Ascending aorta (tissue), 2 donors: Measurements from ENCODE around the gene KLF11. TPM values are rescaled to one million over a fixed set of nuclear protein-coding genes. Genes with fewer than 3 reads are reported as not detected.

Source experiments
- DNase-seq, 2 donors: peaks; one replicate each; pipeline ENCODE4 v3.0.0-alpha.2; 2019; ENCODE audit warnings: low spot score in 2 of 2
- H3K27ac ChIP-seq, 2 donors: fragments of 200-600 bp; sonication (generic); one replicate each; pipeline ENCODE4 v1.5.1; 2016 to 2017; ENCODE audit warnings: mild to moderate bottlenecking in 1 of 2
- H3K27me3 ChIP-seq: fragments of 200-600 bp; sonication (generic); one replicate; pipeline ENCODE4 v1.5.1; 2017
- H3K36me3 ChIP-seq, 2 donors: fragments of 200-600 bp; sonication (generic); one replicate each; pipeline ENCODE4 v1.5.1; 2016
- H3K4me1 ChIP-seq, 2 donors: fragments of 200-600 bp; sonication (generic); one replicate each; pipeline ENCODE4 v1.5.1; 2016 to 2017; ENCODE audit warnings: mild to moderate bottlenecking in 1 of 2
- H3K4me3 ChIP-seq, 2 donors: fragments of 200-600 bp; sonication (generic); one replicate each; pipeline ENCODE4 v1.5.1; 2016 to 2017; ENCODE audit warnings: mild to moderate bottlenecking in 1 of 2
- H3K9me3 ChIP-seq, 2 donors: fragments of 200-600 bp; sonication (generic); one replicate each; pipeline ENCODE4 v1.5.1; 2016
- CTCF ChIP-seq, 3 experiments: fragments of 200-600 bp in 2 of 3; fragments of 450-650 bp in 1 of 3; sonication (generic) in 2 of 3; IDR thresholded peaks; one replicate each; pipeline ENCODE4 v1.5.1; 2016 to 2019; ENCODE audit warnings: antibody characterized with exemption in 3 of 3, mild to moderate bottlenecking in 1 of 3, moderate library complexity in 1 of 3
- intact Hi-C: fragments of 100-400 bp; cut with DNase I; formaldehyde crosslinking; loops from one replicate; pipeline ENCODE4 v1.15.1; 2023
- total RNA-seq: library from RNA; depleted of rRNA; stranded (reverse); fragments of >200 nt; gene quantifications from one replicate; pipeline ENCODE4 v1.1.0, GENCODE V29; 2016

Gene KLF11
- total RNA-seq, 1 donor from 2014 or later, result 37.6 TPM

GRCh38 chr2:10075571-10076209, 32.3 kb downstream of the KLF11 start:
- intact Hi-C loops, result no loop called here
- no peak for DNase-seq
- H3K9me3 ChIP-seq, result no peaks in the 10 kb centered on the region
- no peak overlapping the region for H3K4me3 ChIP-seq
- peaks cover 0 to 4% of the 10 kb centered on the region in 2 donors for H3K4me1 ChIP-seq
- TF ChIP-seq CTCF (IDR thresholded peaks at IDR 0.05), result no peak
- H3K36me3 ChIP-seq, result no peaks in the 10 kb centered on the region
- H3K27ac ChIP-seq, result no peak overlapping the region
- H3K27me3 ChIP-seq, result no peaks in the 10 kb centered on the region

GRCh38 chr2:10076511-10076910, 33.2 kb downstream of the KLF11 start:
- no peak for TF ChIP-seq CTCF (IDR thresholded peaks at IDR 0.05)
- no peak for DNase-seq
- Histone ChIP-seq H3K9me3 (no peaks in the 10 kb centered on the region), H3K36me3 (no peaks in the 10 kb centered on the region), H3K4me1 (peaks cover 0 to 7% of the 10 kb centered on the region in 2 donors), H3K4me3 (no peak overlapping the region), H3K27me3 (no peaks in the 10 kb centered on the region), H3K27ac (no peak overlapping the region)
- intact Hi-C loops, result no loop called here

DNA sequence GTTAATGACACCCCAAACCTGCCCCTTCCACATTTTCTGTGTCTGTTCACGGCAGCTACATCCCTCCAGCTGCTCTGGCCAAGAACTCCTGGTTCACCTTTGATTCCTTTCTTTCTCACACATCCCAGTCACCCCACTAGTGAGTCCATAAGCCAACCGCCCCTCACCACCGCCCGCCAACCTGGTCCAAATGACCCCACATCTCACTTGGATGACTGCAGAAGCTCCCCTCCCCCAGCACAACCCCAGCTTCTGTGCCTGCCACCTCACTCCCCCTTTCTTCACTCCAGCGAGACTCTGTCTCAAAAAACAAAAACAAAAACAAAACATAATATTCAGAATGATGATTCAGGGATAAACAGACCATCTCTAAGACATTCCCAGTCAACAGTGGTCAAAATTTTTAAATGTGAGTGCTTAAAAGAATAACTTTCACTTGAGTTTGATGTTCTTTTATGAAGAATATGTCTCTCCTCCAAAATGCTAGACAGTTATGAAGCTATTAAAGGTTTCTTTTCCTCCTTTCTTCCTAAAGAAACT, 33.7 kb downstream of the KLF11 start:
- TF ChIP-seq CTCF (IDR thresholded peaks at IDR 0.05), result no peak
- intact Hi-C loops, result no loop called here
- Histone ChIP-seq H3K4me3 (no peak overlapping the region), H3K36me3 (no peaks in the 10 kb centered on the region), H3K27me3 (no peaks in the 10 kb centered on the region), H3K27ac (no peak overlapping the region), H3K4me1 (peaks cover 0 to 10% of the 10 kb centered on the region in 2 donors), H3K9me3 (no peaks in the 10 kb centered on the region)
- DNase-seq, result no peak

- no peaks in the 10 kb centered on the region for H3K27me3 ChIP-seq
- no peaks in the 10 kb centered on the region for H3K9me3 ChIP-seq
- H3K4me3 ChIP-seq, result peak overlapping the region in 1 of 2 donors; percentile 95
- peaks cover 0 to 10% of the 10 kb centered on the region in 2 donors for H3K4me1 ChIP-seq
- DNase-seq, result no peak
- H3K36me3 ChIP-seq, result no peaks in the 10 kb centered on the region
- no peak overlapping the region for H3K27ac ChIP-seq
- intact Hi-C loops, result no loop called here
- no peak for TF ChIP-seq CTCF (IDR thresholded peaks at IDR 0.05)
Observed at GRCh38 chr2:10078001-10078400, 34.7 kb downstream of the KLF11 start.

DNA sequence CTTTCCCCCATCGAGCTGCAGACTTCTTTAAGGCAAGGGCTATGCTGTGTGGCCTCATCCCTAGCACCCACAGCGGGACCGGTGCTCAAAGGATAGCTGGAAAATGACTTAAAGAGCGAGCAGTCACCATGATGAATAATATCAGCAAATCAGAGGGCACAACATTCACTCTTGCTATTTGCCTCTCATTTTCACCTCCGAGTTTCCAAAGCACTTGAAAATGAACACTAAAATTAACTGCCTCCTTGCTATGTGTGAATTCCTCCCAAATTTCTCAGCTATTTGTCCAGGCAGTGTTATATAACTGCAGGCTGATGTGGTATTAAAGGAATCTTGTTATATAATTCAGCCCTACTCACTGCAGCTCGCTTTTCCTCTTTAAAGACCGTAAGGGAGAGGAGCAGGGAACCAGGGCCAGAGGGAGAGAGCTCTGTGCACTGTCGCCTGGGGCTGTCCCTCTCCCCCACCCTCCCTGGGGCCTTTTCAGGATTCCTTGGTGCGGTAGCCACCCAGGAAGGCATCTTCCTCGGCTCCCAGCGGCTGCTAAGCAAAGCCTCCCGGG, 35.4 kb downstream of the KLF11 start:
- DNase-seq, result no peak

More for the DNA sequence above, 35.4 kb downstream of the KLF11 start:
- peaks cover 0 to 10% of the 10 kb centered on the region in 2 donors for H3K4me1 ChIP-seq
- no peaks in the 10 kb centered on the region for H3K27me3 ChIP-seq
- H3K4me3 ChIP-seq, result peak overlapping the region; percentile 84 to 95
- TF ChIP-seq CTCF (IDR thresholded peaks at IDR 0.05), result no peak
- H3K27ac ChIP-seq, result peak overlapping the region; percentile 85 to 98
- no peaks in the 10 kb centered on the region for H3K36me3 ChIP-seq
- intact Hi-C loops, result no loop called here
- H3K9me3 ChIP-seq, result no peaks in the 10 kb centered on the region
